Muscle of arm (tissue), 14 donors: ENCODE data around the gene TRAF3. TPM values are rescaled to one million over a fixed set of nuclear protein-coding genes. Genes with fewer than 3 reads are reported as not detected.

ENCODE experiments used
- DNase-seq: peaks from one replicate; pipeline ENCODE4 v3.0.0-alpha.2; 2013
- long read RNA-seq, 11 donors: transcript quantifications; one replicate each; lab custom pipeline, GENCODE V29; 2026
- polyA plus RNA-seq, 12 donors: library from polyadenylated mRNA; unstranded; fragments of 120-200 nt; gene quantifications; one replicate each; pipeline ENCODE4 v1.2.1, GENCODE V29; 2013; ENCODE audit not compliant: insufficient read length in 12 of 12

Gene TRAF3
- 10 to 100 TPM in 10 of 12 donors, 1 to 10 TPM in 1, not detected in 1; 9.6 to 19.3 (median 13.9) TPM for polyA plus RNA-seq
- long read RNA-seq, donor 1, partial matches to known transcripts: 0 of 1 reads
- long read RNA-seq, donor 1, other reads (novel, unspliced or antisense): 0 of 1 reads
- long read RNA-seq, donor 2, partial matches to known transcripts: 0 of 2 reads
- long read RNA-seq, donor 2, other reads (novel, unspliced or antisense): 0 of 2 reads
- long read RNA-seq, donor 3, partial matches to known transcripts: 0 of 1 reads
- long read RNA-seq, donor 3, other reads (novel, unspliced or antisense): 0 of 1 reads
- long read RNA-seq, donor 4, full-length matches to known transcripts: 1 of 1 reads
- long read RNA-seq, donor 4, partial matches to known transcripts: 0 of 1 reads
- long read RNA-seq, donor 4, other reads (novel, unspliced or antisense): 0 of 1 reads
- long read RNA-seq, donor 5: 0 reads
- long read RNA-seq, donor 6, partial matches to known transcripts: 0 of 2 reads
- long read RNA-seq, donor 6, other reads (novel, unspliced or antisense): 0 of 2 reads
- long read RNA-seq, donor 7, partial matches to known transcripts: 0 of 1 reads
- long read RNA-seq, donor 7, other reads (novel, unspliced or antisense): 0 of 1 reads
- long read RNA-seq, donor 8, partial matches to known transcripts: 0 of 3 reads
- long read RNA-seq, donor 8, other reads (novel, unspliced or antisense): 0 of 3 reads
- long read RNA-seq, donor 9, partial matches to known transcripts: 0 of 2 reads
- long read RNA-seq, donor 9, other reads (novel, unspliced or antisense): 0 of 2 reads
- long read RNA-seq, donor 10, partial matches to known transcripts: 0 of 1 reads
- long read RNA-seq, donor 10, other reads (novel, unspliced or antisense): 0 of 1 reads
- long read RNA-seq, donor 11, full-length matches to known transcripts: 3 of 3 reads
- long read RNA-seq, donor 11, partial matches to known transcripts: 0 of 3 reads
- long read RNA-seq, donor 11, other reads (novel, unspliced or antisense): 0 of 3 reads

GRCh38 chr14:102776761-102777710, at the start of gene TRAF3:
Gene TRAF3, plus strand, starts transcription at chr14:102777449. Its CDS starts 92,753 bp downstream, at chr14:102870202.
- DNase-seq: peak; percentile 47

- no peak for DNase-seq
Measured at GRCh38 chr14:102728501-102728900, 48.7 kb upstream of the TRAF3 start.

GRCh38 chr14:102729268-102729667, 48.0 kb upstream of the TRAF3 start:
- no peak for DNase-seq

- no peak for DNase-seq
Measured at GRCh38 chr14:102729825-102730224, 47.4 kb upstream of the TRAF3 start.

- no peak for DNase-seq
Measured at GRCh38 chr14:102731101-102731870, 46.0 kb upstream of the TRAF3 start.

GRCh38 chr14:102731871-102732800, 45.1 kb upstream of the TRAF3 start:
- DNase-seq: no peak

- DNase-seq: no peak
Measured at GRCh38 chr14:102732924-102733323, 44.3 kb upstream of the TRAF3 start.

- DNase-seq: no peak
Measured at GRCh38 chr14:102733326-102733725, 43.9 kb upstream of the TRAF3 start.

GRCh38 chr14:102734436-102734835, 42.8 kb upstream of the TRAF3 start:
- no peak for DNase-seq

- DNase-seq: no peak
Measured at GRCh38 chr14:102736956-102737355, 40.3 kb upstream of the TRAF3 start.

- DNase-seq: no peak
Measured at GRCh38 chr14:102737402-102738372, 39.6 kb upstream of the TRAF3 start.

- no peak for DNase-seq
Measured at GRCh38 chr14:102738373-102739189, 38.7 kb upstream of the TRAF3 start.

- no peak for DNase-seq
Measured at GRCh38 chr14:102739190-102739469, 38.1 kb upstream of the TRAF3 start.

GRCh38 chr14:102746634-102747438, 30.4 kb upstream of the TRAF3 start:
- DNase-seq: no peak

- no peak for DNase-seq
Measured at GRCh38 chr14:102748806-102749205, 28.4 kb upstream of the TRAF3 start.
